HG03196 (cell line): Measurements from ENCODE around the gene CHTOP.
"Not testable (repeated sequence)": the region's sequence is repeated elsewhere in the genome, so short reads cannot be mapped to it uniquely, and the experiment has no call there.

Experiments used
- ATAC-seq: cut with Tn5 transposase; IDR thresholded peaks from one replicate; pipeline ENCODE4 v1.9.1; 2021; ENCODE audit not compliant: unreplicated experiment

The CHTOP gene

GRCh38 chr1:153631047-153632022 is 2.5 kb upstream of the CHTOP start:
- no peak for ATAC-seq

DNA sequence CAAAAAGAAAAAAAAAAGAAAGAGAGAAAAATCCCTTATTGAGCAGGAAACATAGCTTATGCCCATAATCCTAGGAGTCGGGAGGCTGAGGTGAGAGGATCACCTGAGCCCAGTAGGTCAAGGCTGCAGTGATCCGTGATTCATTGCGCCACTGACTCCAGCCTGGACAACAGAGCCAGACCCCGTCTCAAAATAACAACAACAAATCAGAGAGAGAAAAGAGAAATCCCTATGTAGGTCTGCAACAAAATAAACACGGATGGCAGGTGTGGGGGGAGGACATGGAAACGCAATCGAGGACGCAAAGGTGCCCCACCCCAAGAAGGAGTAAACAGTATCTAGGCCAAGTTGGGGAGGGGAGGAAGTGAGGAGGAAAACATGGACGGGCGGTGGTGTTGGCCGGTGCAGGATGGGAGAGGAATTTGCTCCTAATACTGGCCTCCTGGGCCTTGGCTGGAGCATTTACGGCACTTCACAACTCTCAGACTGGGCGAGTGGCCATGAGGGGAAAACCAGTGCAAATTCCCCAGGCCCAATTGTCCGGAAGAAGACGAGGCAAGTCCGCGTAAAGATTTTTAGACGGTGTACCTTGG is 609 bp upstream of the CHTOP start:
- no peak for ATAC-seq

DNA sequence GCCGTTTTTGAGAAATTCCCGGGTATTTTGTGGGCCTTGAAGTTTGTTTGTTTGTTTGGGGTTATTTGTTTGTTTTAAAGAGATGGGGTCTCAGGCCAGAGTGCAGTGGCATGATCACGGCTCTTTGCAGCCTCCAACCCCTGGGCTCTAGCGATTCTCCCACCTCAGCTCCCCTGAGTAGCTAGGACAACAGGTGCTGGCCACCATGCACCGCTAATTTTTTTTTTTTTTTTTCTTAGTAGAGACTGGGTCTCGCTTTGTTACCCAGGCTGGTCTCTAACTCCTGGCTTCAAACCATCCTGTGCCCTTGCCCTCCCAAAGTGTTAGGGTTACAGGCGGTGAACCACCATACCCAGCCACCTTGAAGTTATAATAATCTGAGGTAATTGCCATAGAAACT is 2.0 kb downstream of the CHTOP start:
- ATAC-seq = no peak

DNA sequence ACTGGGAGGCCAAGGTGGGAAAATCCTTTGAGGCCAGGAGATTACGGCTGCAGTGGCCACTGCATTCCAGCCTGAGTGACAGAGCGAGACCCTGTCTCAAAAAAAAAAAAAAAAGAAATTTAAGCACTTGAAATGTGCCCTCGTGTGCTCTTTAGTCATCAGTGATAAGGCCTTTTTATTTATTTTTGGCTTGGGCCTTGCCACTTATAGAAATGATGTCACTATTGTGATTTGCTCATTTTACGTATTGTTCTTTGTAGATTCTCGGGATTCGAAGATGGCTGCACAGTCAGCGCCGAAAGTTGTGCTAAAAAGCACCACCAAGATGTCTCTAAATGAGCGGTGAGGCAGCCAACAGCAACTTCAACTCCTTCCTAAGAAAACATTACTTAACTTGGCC is 2.4 kb downstream of the CHTOP start:
- ATAC-seq = no peak

DNA sequence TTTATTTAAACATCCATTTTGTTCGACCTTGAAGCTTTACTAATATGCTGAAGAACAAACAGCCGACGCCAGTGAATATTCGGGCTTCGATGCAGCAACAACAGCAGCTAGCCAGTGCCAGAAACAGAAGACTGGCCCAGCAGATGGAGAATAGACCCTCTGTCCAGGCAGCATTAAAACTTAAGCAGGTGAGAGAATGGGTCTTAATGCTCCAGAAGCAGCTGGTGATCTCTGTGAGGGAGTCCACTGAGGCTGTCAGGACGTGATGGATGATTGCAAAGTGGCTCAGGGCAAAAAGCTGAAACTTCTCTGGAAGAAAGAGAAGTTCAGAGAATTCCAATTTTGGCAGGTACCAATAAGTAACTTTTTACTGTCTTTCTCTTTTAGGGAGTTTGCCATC is 4.4 kb downstream of the CHTOP start:
- ATAC-seq = no peak

DNA sequence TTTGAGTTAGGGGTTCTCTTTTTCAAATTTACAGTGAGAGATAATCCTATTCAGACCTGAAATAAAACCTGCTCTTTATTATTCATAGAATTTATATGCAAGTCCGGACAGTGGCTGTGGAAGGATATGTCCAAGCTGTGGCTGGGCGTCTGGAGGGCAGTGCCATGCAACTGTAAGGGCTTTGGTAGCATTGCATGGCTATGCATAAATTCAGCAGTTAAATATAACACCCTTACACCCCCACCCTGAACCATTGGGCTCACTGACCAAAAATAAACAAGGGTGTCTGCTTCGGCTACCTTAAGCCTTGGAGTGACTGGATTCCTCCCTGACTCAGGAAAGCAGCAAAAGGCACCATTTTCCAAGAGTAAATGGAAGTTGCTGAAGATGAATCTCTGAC is 5.4 kb downstream of the CHTOP start:
- no peak for ATAC-seq

- not testable (repeated sequence) for ATAC-seq
Observed at GRCh38 chr1:153640213-153640612, 6.3 kb downstream of the CHTOP start.

DNA sequence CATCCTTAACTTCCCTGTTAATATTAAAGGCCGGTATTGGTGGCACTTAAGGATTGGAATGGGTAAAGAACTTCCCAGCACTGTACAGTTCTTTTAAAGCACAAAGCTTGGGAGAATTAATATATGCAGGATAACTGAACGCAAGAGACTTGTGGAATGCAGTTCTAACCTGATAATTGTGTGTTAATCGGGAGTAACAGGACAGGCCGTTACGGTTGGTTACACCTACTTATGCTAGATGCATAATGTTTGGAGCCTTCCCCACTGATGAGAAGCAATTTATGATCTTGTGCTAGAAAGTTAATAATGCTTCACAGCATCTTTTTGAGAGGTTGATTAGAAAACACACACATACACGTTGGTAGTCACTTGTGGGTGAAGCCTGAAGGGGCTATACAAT is 7.0 kb downstream of the CHTOP start:
- ATAC-seq = no peak

- no peak for ATAC-seq
Observed at GRCh38 chr1:153642161-153642560, 8.3 kb downstream of the CHTOP start.

- ATAC-seq = no peak
Observed at GRCh38 chr1:153643100-153643499, 9.2 kb downstream of the CHTOP start.

DNA sequence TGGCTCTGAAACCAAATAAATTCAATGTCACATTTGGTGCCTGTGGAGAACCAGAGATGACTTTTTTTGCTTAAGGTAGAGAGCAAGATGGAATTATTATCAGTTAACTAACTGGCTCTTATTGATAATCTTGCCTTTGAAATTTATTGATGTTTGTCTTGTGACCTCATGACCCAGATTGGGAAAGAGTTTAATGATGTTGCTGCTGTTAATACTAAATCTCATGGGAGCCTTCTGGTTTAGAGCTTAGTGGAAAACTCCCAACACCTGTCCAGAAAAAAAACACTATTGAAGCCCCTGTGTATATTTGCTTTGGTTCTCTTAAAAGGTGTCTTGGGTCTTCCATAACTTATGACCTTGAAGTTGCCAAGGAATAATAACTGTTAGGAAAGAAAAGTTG is 9.9 kb downstream of the CHTOP start:
- ATAC-seq = no peak

GRCh38 chr1:153646672-153647345 is 12.9 kb downstream of the CHTOP start:
- no peak for ATAC-seq

GRCh38 chr1:153647346-153647714 is 13.5 kb downstream of the CHTOP start:
- ATAC-seq = no peak

GRCh38 chr1:153648000-153648643 is 14.3 kb downstream of the CHTOP start:
- ATAC-seq = no peak

DNA sequence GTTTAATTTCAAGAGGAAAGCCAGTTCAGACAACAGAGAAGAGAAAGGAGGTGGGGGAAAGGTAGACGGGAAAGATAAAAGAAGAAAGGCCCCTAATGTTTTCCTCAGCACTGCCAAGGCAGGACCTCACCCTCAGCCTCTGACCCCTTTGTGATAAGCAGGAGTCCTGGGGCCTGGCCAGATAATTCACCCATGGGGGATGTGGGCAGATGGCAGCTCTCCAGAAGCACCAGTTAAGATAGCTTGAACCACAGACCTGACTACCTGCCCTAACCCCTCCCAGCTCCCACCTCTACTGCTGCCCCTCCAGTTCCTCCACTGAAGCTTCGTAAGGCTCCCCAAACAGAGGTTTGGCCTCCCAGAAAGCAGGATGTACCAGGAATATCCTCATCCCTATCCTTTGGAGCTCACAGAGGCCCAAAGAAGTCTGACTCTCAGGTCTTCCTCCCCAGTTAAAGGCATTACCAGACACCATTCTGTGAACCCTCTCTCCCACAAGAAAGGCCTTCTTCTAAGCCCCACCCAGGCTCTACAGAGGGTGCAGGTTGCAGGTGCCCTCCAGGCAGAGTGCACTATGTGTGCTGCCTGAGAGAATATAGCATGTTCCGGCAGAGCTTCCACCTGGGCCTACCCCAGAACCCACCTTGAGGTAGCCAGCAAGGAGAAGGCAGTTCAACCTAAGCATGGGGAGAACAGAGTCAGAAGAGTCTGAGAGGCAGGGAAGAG is 15.4 kb downstream of the CHTOP start:
- no peak for ATAC-seq

DNA sequence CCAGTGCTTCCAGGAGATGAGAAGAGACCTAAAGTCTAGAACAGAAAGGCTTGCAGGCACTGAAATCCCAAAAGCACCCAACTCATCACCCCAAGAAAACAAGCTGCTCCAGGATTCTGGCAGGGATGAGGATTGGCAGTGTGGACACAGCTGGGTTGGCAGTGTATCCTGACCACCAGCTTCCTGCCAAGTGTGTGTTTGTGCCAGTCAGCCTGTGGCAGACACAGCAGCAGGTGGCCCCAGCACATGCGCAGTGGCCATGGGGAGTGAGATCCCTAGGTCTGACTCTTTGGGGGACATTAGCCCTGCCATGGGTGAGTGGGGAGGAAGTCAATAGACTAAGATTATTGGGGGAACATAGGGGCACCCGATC is 16.0 kb downstream of the CHTOP start:
- ATAC-seq = no peak

DNA sequence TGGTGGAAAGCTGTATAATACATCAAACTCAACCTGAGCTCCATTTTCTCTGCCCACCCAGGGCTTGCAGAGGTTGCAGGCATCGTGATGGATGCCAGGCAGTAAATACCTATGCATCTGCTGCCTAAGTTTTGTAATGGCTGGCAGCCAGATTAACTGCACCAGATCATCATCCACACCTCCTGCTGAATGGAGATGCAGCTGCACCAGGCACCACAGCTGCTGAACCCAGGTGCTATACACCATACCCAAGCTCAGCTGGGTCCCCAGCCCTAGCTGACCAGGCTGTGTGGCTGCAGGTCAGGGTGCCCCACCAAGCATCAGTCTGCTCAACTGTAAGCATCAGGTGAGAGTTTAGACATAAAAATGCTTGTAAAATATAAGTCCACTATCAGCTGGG is 17.9 kb downstream of the CHTOP start:
- ATAC-seq = no peak

GRCh38 chr1:153652805-153653500 is 19.1 kb downstream of the CHTOP start:
- ATAC-seq = no peak

DNA sequence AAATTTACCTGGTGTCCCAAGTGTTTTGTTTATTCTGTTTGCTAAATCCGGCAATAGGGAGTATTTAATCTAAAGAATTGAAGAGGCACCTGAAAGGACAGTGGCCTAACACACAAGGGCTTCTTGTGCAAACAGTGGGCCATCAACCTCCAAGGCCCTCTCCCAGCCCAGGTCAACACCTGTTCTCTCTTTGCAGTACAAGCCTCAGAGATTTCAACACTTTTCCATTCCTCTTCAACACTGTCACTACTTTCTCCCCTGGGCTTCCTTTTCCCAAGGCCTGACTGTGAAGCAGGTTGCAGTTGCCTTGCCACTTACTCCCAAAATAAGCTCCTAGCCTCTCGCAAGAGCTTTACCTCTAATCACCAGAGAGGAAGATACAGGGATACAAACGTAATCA is 21.5 kb downstream of the CHTOP start:
- ATAC-seq = no peak
